GM21786 (cell line): ENCODE results near the gene CCDC142.
"Not testable (repeated sequence)": the region's sequence is repeated elsewhere in the genome, so short reads cannot be mapped to it uniquely, and the experiment has no call there.

ENCODE experiments used
- ATAC-seq: cut with Tn5 transposase; IDR thresholded peaks from one replicate; pipeline ENCODE4 v1.9.1; 2021; ENCODE audit not compliant: unreplicated experiment

Gene CCDC142

DNA sequence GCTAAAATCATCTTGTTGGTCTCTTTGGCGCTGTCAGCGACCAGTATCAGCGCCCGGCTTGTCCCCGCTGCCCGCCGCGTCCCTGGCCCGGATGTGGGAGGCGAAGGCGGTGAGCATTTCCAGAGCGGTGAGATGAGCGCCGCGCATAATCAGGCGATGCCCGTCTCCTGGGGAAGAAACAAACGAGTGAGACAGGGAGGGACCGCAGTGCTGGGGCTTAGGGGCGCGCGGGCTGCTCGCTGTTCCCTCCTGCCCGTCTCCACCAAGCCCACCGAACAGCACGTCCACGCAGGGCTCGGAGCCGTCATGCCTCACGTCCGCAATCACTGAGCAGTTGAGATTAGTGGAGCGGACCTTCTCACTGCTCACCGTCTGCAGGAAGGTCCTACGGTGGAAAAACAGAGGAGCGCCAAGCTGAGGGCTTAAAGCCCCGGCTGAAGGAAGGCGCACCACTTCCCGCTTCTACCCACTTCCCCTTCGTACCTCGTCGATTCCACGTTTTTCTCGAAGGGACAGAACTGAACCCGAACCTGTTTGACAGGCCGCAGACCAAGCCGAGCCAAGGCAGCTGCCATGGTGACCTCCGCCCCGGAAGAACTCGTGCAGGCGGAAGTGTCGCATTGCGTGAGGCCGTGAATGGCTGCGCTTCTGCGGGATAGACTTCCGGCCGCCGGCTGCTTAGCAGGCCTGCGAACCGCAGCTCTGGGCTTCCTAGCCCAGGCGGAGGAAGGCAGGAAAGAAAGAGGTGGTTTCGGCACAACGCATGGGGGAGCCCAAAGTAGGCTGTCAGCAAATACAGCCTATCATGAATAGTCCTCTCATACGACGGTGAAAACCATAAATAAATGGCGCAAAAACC, 10.5 kb downstream of the CCDC142 start, which contains the start of gene MRPL53:
Gene MRPL53 (minus strand): TSS at position 595 of the 859 bp plus-strand sequence. CDS start 20 bp downstream, at position 575.
- peak; percentile 94 for ATAC-seq

- ATAC-seq = no peak
These were observed 11.3 kb downstream of the CCDC142 start for GRCh38 chr2:74471332-74472065.

GRCh38 chr2:74470742-74471141, 12.1 kb downstream of the CCDC142 start:
- ATAC-seq = not testable (repeated sequence)

GRCh38 chr2:74464406-74464805, 18.4 kb downstream of the CCDC142 start:
- no peak for ATAC-seq

- no peak for ATAC-seq
These were observed 20.1 kb downstream of the CCDC142 start for GRCh38 chr2:74462786-74463105.

- ATAC-seq = no peak
These were observed 20.6 kb downstream of the CCDC142 start for GRCh38 chr2:74462054-74462785.

DNA sequence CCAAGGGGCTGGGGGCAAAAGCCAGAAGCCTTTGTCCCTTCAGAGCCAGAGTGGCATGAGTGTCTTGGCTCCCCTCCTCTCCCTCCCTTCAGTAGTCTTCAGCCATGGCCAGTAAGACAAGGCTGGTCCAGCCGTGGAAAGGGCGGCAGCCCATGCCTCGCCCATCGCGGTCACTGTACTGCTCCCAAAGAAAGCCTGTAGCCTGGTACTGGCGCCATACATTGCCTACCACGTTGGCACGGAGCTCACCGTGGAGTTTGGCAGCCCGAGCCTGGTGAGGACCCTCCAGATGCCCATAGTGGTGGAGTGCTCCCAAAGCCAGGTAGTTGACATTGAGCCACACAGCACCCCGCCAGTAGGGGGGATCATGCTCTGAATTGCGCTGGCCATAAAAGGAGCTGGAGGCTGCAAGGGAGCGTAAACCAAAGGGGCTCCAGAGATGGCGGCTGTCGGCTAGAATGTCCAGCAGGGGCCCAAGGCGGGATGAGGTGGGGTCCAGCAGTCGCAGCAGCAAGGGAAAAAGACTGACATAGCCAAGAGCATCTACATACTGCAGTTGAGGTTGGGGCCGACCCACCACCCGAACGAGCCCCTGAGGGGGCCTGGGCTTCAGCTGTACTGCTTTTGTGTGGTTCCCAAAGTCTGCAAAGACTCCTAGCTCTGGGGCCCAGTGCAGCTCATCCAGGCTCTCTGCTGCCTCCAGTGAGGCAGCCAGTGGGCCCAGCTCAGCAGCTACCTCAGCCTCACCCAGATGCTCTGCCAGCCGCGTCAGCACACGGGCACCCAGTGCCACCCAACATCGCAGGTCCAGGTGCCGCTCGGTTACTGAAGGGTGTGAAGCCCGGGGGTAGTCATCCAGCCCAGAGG, 21.4 kb downstream of the CCDC142 start:
- no peak for ATAC-seq

- ATAC-seq = not testable (repeated sequence)
These were observed 22.6 kb downstream of the CCDC142 start for GRCh38 chr2:74460187-74460586.

GRCh38 chr2:74459503-74460118, 23.2 kb downstream of the CCDC142 start:
- ATAC-seq = not testable (repeated sequence)

DNA sequence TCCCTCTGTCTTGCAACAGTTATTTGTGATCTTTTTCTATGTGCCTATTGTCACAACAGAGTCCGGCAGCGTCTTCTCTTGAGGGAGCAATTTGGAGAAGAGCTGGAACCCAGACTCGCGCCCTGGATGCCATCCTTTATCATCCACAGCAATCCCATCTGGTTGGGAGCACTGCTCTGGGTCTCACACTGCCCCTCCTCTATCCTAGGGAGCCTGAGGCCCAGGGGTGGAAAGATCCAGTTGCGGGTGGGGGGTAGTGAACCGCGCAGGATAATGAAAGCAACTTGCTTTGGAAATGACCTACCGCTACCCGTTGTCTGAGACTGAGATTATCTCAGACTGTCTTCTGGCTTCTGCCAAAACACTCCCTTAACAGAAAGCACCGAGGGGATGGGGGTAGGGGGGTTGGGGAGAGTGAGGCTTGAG, 23.8 kb downstream of the CCDC142 start:
- no peak for ATAC-seq

- peak; percentile 86 for ATAC-seq
These were observed 24.5 kb downstream of the CCDC142 start, which contains the start of gene WBP1 for GRCh38 chr2:74458132-74458937. WBP1 (plus strand) TSS chr2:74458438; CDS start chr2:74458603, 165 bp downstream.

DNA sequence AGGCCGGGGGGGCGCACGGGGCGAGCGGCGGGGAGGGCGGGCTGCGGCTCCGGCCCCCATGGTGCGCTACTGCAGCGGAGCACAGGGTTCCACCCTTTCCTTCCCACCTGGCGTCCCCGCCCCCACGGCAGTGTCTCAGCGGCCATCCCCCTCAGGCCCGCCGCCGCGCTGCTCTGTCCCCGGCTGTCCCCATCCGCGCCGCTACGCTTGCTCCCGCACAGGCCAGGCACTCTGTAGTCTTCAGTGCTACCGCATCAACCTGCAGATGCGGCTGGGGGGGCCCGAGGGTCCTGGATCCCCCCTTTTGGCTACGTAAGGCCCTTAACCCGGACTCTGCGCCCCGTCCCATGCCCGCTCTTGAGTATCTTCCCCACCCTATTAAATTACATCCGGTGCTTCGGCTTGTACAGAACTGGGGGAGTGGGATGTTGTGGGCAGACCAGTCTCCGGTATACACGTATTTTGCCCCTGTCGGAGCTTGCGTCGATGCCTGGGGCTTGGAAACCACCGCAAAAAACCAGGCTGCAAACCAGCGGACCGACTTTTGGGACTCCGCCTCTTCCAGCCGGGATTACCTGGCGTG, 25.2 kb downstream of the CCDC142 start:
- ATAC-seq = peak; percentile 29

GRCh38 chr2:74457129-74457548, 25.7 kb downstream of the CCDC142 start:
- no peak for ATAC-seq

- peak; percentile 33 for ATAC-seq
These were observed 27.9 kb downstream of the CCDC142 start, which contains the start of gene INO80B for GRCh38 chr2:74454654-74455511. INO80B (plus strand) TSS chr2:74455087; CDS start chr2:74455117, 30 bp downstream.

DNA sequence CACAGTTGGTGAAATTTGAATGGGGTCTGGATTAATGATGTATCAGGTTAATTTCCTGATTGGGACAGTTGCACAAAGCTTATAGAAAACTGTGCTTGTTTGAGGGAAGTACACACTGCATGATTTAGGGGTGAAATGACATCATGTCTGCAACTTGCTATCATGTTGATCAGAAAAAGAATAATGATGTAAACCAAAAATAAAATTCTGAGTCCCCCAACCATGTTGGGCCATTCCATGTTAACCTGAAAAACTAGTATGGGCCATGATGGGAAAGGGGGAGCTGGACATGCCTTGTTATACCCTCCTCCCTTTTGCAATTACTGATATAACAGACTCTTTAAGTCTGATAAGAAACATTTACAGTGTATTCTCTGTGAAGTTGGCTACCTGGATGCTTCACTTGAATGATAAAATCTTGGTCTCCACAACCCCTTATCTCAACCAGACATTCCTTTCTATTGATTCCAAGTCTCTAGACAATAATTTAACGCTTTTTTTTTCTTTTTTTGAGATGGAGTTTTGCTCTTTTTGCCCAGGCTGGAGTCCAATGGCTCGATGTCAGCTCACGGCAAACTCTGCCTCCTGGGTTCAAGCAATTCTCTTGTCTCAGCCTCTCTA, 32.1 kb downstream of the CCDC142 start:
- no peak for ATAC-seq

- no peak for ATAC-seq
These were observed 34.0 kb downstream of the CCDC142 start for GRCh38 chr2:74448771-74449170.
